GM13977 (cell line): ENCODE data around the gene GPR68.
"Not testable (repeated sequence)": the region's sequence is repeated elsewhere in the genome, so short reads cannot be mapped to it uniquely, and the experiment has no call there.

Source experiments
- DNase-seq: peaks from one replicate; pipeline ENCODE4 v3.0.0; 2012; ENCODE audit warnings: low spot score
- CTCF ChIP-seq: IDR thresholded peaks from 2 replicates; pipeline ENCODE4 v1.5.1; 2012; ENCODE audit warnings: mild to moderate bottlenecking, control low read depth; ENCODE audit not compliant: insufficient read depth; ENCODE audit errors: extremely low read depth, missing control alignments
- in situ Hi-C: fragments of 300-500 bp; cut with MboI; formaldehyde crosslinking; loops from one replicate; pipeline ENCODE4 v1.12.0; 2022; ENCODE audit warnings: low sequenced_read_pairs, low pct_unique_long_range_greater_than_20kb, mixed read lengths, inconsistent platforms; ENCODE audit not compliant: unreplicated experiment

Gene GPR68

GRCh38 chr14:91246051-91246852, 1.7 kb upstream of the GPR68 start:
- no peak for TF ChIP-seq CTCF
- in situ Hi-C loops, result no loop called here
- DNase-seq, result no peak

- DNase-seq, in situ Hi-C loops: not testable (repeated sequence)
These were observed 1.1 kb upstream of the GPR68 start for GRCh38 chr14:91245616-91246015.

GRCh38 chr14:91245029-91245428, 525 bp upstream of the GPR68 start:
- no peak for TF ChIP-seq CTCF
- in situ Hi-C loops, result no loop called here
- no peak for DNase-seq

- TF ChIP-seq CTCF, result no peak
- in situ Hi-C loops, result no loop called here
- no peak for DNase-seq
These were observed 1.4 kb downstream of the GPR68 start for GRCh38 chr14:91243074-91243471.

GRCh38 chr14:91242635-91243034, 1.9 kb downstream of the GPR68 start:
- in situ Hi-C loops, result no loop called here
- DNase-seq, result no peak
- no peak for TF ChIP-seq CTCF

GRCh38 chr14:91241863-91242262, 2.6 kb downstream of the GPR68 start:
- DNase-seq, result peak; percentile 40
- TF ChIP-seq CTCF, result no peak
- in situ Hi-C loops, result no loop called here

- in situ Hi-C loops, result no loop called here
- peak; percentile 37 for DNase-seq
These were observed 5.8 kb downstream of the GPR68 start for GRCh38 chr14:91238661-91239060.

More at GRCh38 chr14:91238661-91239060, 5.8 kb downstream of the GPR68 start:
- no peak for TF ChIP-seq CTCF
